Activated naive CD4-positive, alpha-beta T cell treated with anti-CD3 and anti-CD28 coated beads, Interleukin-2, amount 50 U/mL, for 24 hours (primary cell): Measurements from ENCODE around the gene CHD9.
"Not testable (repeated sequence)": the region's sequence is repeated elsewhere in the genome, so short reads cannot be mapped to it uniquely, and the experiment has no call there.

ENCODE experiments used
- H3K27ac Mint-ChIP-seq: one replicate; pipeline ENCODE4 v1.8.0; 2021; ENCODE audit warnings: mild to moderate bottlenecking, mixed read lengths
- H3K27me3 Mint-ChIP-seq: one replicate; pipeline ENCODE4 v1.8.0; 2021; ENCODE audit warnings: mixed read lengths
- H3K36me3 Mint-ChIP-seq: one replicate; pipeline ENCODE4 v1.8.0; 2021; ENCODE audit warnings: mixed read lengths
- H3K4me1 Mint-ChIP-seq: one replicate; pipeline ENCODE4 v1.8.0; 2021; ENCODE audit warnings: mixed read lengths
- H3K4me3 Mint-ChIP-seq: one replicate; pipeline ENCODE4 v1.8.0; 2021; ENCODE audit warnings: mild to moderate bottlenecking, mixed read lengths
- H3K9me3 Mint-ChIP-seq: one replicate; pipeline ENCODE4 v1.8.0; 2021; ENCODE audit warnings: mixed read lengths

The CHD9 gene

GRCh38 chr16:53054670-53055485 lies at the start of gene CHD9:
Gene CHD9, plus strand, starts transcription at chr16:53054991. Its CDS starts 101,099 bp downstream, at chr16:53156090.
- Mint-ChIP-seq H3K4me3 (peak within 1 kb of the TSS; percentile 82), H3K36me3 (no peaks in the 10 kb centered on the region), H3K27me3 (peaks cover 1% of the 10 kb centered on the region), H3K27ac (peak within 1 kb of the TSS; percentile 68), H3K9me3 (no peaks in the 10 kb centered on the region), H3K4me1 (peaks cover 5% of the 10 kb centered on the region)

GRCh38 chr16:53007095-53007494 lies 47.7 kb upstream of the CHD9 start:
- Mint-ChIP-seq H3K4me1 (no peaks in the 10 kb centered on the region), H3K4me3 (no peak overlapping the region), H3K36me3 (no peaks in the 10 kb centered on the region), H3K27me3 (peaks cover 10% of the 10 kb centered on the region), H3K9me3 (no peaks in the 10 kb centered on the region), H3K27ac (no peak overlapping the region)

GRCh38 chr16:53014287-53014686 lies 40.5 kb upstream of the CHD9 start:
- Mint-ChIP-seq H3K36me3 (no peaks in the 10 kb centered on the region), H3K4me1 (no peaks in the 10 kb centered on the region), H3K4me3 (no peak overlapping the region), H3K27ac (no peak overlapping the region), H3K9me3 (no peaks in the 10 kb centered on the region), H3K27me3 (peaks cover 21% of the 10 kb centered on the region)

GRCh38 chr16:53018834-53019416 lies 35.9 kb upstream of the CHD9 start:
- Mint-ChIP-seq H3K4me1 (no peaks in the 10 kb centered on the region), H3K27ac (no peak overlapping the region)

GRCh38 chr16:53022374-53022773 lies 32.4 kb upstream of the CHD9 start:
- Mint-ChIP-seq H3K9me3 (no peaks in the 10 kb centered on the region), H3K27ac (no peak overlapping the region), H3K36me3 (no peaks in the 10 kb centered on the region), H3K4me3 (no peak overlapping the region), H3K4me1 (no peaks in the 10 kb centered on the region), H3K27me3 (peaks cover 1% of the 10 kb centered on the region)

More at GRCh38 chr16:53018834-53019416, 35.9 kb upstream of the CHD9 start:
- peaks cover 15% of the 10 kb centered on the region for H3K27me3 Mint-ChIP-seq
- no peak overlapping the region for H3K4me3 Mint-ChIP-seq
- H3K9me3 Mint-ChIP-seq: no peaks in the 10 kb centered on the region
- H3K36me3 Mint-ChIP-seq: no peaks in the 10 kb centered on the region

- no peak overlapping the region for H3K27ac Mint-ChIP-seq
- H3K4me1 Mint-ChIP-seq: no peaks in the 10 kb centered on the region
- no peak overlapping the region for H3K4me3 Mint-ChIP-seq
Observed at GRCh38 chr16:53024045-53024444, 30.7 kb upstream of the CHD9 start.

GRCh38 chr16:53029971-53030370 lies 24.8 kb upstream of the CHD9 start:
- H3K27ac Mint-ChIP-seq: no peak overlapping the region
- peaks cover under 1% of the 10 kb centered on the region for H3K36me3 Mint-ChIP-seq
- no peaks in the 10 kb centered on the region for H3K4me1 Mint-ChIP-seq
- no peaks in the 10 kb centered on the region for H3K9me3 Mint-ChIP-seq
- no peak overlapping the region for H3K4me3 Mint-ChIP-seq
- H3K27me3 Mint-ChIP-seq: peaks cover 8% of the 10 kb centered on the region

More at GRCh38 chr16:53024045-53024444, 30.7 kb upstream of the CHD9 start:
- Mint-ChIP-seq H3K36me3 (no peaks in the 10 kb centered on the region), H3K9me3 (no peaks in the 10 kb centered on the region), H3K27me3 (peaks cover 1% of the 10 kb centered on the region)

GRCh38 chr16:53031323-53031942 lies 23.4 kb upstream of the CHD9 start:
- Mint-ChIP-seq H3K9me3 (no peaks in the 10 kb centered on the region), H3K27ac (peak overlapping the region; percentile 11), H3K36me3 (peaks cover 1% of the 10 kb centered on the region), H3K27me3 (peaks cover 9% of the 10 kb centered on the region), H3K4me1 (no peaks in the 10 kb centered on the region), H3K4me3 (no peak overlapping the region)

GRCh38 chr16:53034306-53034705 lies 20.5 kb upstream of the CHD9 start:
- H3K4me1 Mint-ChIP-seq: no peaks in the 10 kb centered on the region
- H3K9me3 Mint-ChIP-seq: no peaks in the 10 kb centered on the region
- no peak overlapping the region for H3K4me3 Mint-ChIP-seq
- H3K36me3 Mint-ChIP-seq: peaks cover 1% of the 10 kb centered on the region
- peaks cover 11% of the 10 kb centered on the region for H3K27me3 Mint-ChIP-seq
- H3K27ac Mint-ChIP-seq: no peak overlapping the region

GRCh38 chr16:53035176-53035942 lies 19.4 kb upstream of the CHD9 start:
- Mint-ChIP-seq H3K4me3 (no peak overlapping the region), H3K27me3 (peaks cover 11% of the 10 kb centered on the region), H3K27ac (no peak overlapping the region), H3K36me3 (peaks cover 1% of the 10 kb centered on the region), H3K9me3 (no peaks in the 10 kb centered on the region), H3K4me1 (no peaks in the 10 kb centered on the region)

GRCh38 chr16:53036066-53036465 lies 18.7 kb upstream of the CHD9 start:
- Mint-ChIP-seq H3K9me3 (no peaks in the 10 kb centered on the region), H3K4me3 (no peak overlapping the region), H3K27me3 (peaks cover 11% of the 10 kb centered on the region), H3K4me1 (no peaks in the 10 kb centered on the region), H3K36me3 (peaks cover 1% of the 10 kb centered on the region), H3K27ac (no peak overlapping the region)

GRCh38 chr16:53036711-53037110 lies 18.1 kb upstream of the CHD9 start:
- H3K27ac Mint-ChIP-seq, H3K4me3 Mint-ChIP-seq, H3K9me3 Mint-ChIP-seq, H3K36me3 Mint-ChIP-seq, H3K27me3 Mint-ChIP-seq, H3K4me1 Mint-ChIP-seq: not testable (repeated sequence)

- Mint-ChIP-seq H3K9me3 (no peaks in the 10 kb centered on the region), H3K27ac (no peak overlapping the region), H3K4me1 (no peaks in the 10 kb centered on the region), H3K27me3 (peaks cover 4% of the 10 kb centered on the region), H3K36me3 (no peaks in the 10 kb centered on the region), H3K4me3 (no peak overlapping the region)
Observed at GRCh38 chr16:53040788-53041187, 14.0 kb upstream of the CHD9 start.

GRCh38 chr16:53041320-53042051 lies 13.3 kb upstream of the CHD9 start:
- peaks cover 4% of the 10 kb centered on the region for H3K27me3 Mint-ChIP-seq
- H3K36me3 Mint-ChIP-seq: no peaks in the 10 kb centered on the region
- no peak overlapping the region for H3K4me3 Mint-ChIP-seq
- no peak overlapping the region for H3K27ac Mint-ChIP-seq
- H3K9me3 Mint-ChIP-seq: no peaks in the 10 kb centered on the region
- H3K4me1 Mint-ChIP-seq: no peaks in the 10 kb centered on the region

GRCh38 chr16:53042235-53042701 lies 12.5 kb upstream of the CHD9 start:
- no peak overlapping the region for H3K4me3 Mint-ChIP-seq

More at GRCh38 chr16:53042235-53042701, 12.5 kb upstream of the CHD9 start:
- Mint-ChIP-seq H3K4me1 (no peaks in the 10 kb centered on the region), H3K27ac (no peak overlapping the region), H3K36me3 (no peaks in the 10 kb centered on the region), H3K27me3 (peaks cover 3% of the 10 kb centered on the region), H3K9me3 (no peaks in the 10 kb centered on the region)
